GM12878 (cell line): Measurements from ENCODE around the gene UMPS. TPM values are rescaled to one million over a fixed set of nuclear protein-coding genes. Genes with fewer than 3 reads are reported as not detected.
A peak's percentile ranks its signal among the peaks of the same experiment; 100 is the strongest.

Source experiments
- BMI1 ChIP-seq: fragments of 450-650 bp; IDR thresholded peaks from 2 replicates; pipeline ENCODE4 v1.6.1; 2016; ENCODE audit warnings: mild to moderate bottlenecking, moderate library complexity, borderline replicate concordance
- CREB1 ChIP-seq: IDR thresholded peaks from 2 replicates; pipeline ENCODE4 v1.6.1; 2012; ENCODE audit warnings: low read depth, mild to moderate bottlenecking, inconsistent platforms
- EGR1 ChIP-seq, 2 experiments: IDR thresholded peaks; 1 replicate in 1 of 2; 2 replicates in 1 of 2; pipeline ENCODE4 v1.6.1; 2011 to 2012; ENCODE audit warnings: low read depth in 2 of 2, low read length in 2 of 2, borderline replicate concordance in 1 of 2, mild to moderate bottlenecking in 1 of 2, moderate library complexity in 1 of 2
- EP300 ChIP-seq, 2 experiments: fragments of 150-350 bp in 1 of 2; IDR thresholded peaks; 2 replicates each; pipeline ENCODE4 v1.6.1; 2011 to 2012; ENCODE audit warnings: low read depth in 2 of 2, low read length in 2 of 2, borderline replicate concordance in 1 of 2, improper control_type of control experiment in 1 of 2, inconsistent platforms in 1 of 2; ENCODE audit not compliant: control insufficient read depth in 1 of 2
- HDGF ChIP-seq: fragments of 450-650 bp; IDR thresholded peaks from 2 replicates; pipeline ENCODE4 v1.6.1; 2016; ENCODE audit warnings: antibody characterized with exemption
- IKZF1 ChIP-seq: fragments of 450-650 bp; conservative IDR thresholded peaks from 2 replicates; pipeline ENCODE4 v1.6.1; 2017; ENCODE audit warnings: antibody characterized with exemption, mild to moderate bottlenecking
- LARP7 ChIP-seq: fragments of 450-650 bp; IDR thresholded peaks from 2 replicates; pipeline ENCODE4 v1.6.1; 2017; ENCODE audit warnings: mild to moderate bottlenecking
- MEF2A ChIP-seq: IDR thresholded peaks from 2 replicates; pipeline ENCODE4 v1.6.1; 2011; ENCODE audit warnings: low read depth, mild to moderate bottlenecking, low read length, moderate library complexity; ENCODE audit not compliant: insufficient read depth
- MYB ChIP-seq: fragments of 150-350 bp; IDR thresholded peaks from 2 replicates; pipeline ENCODE4 v1.6.1; 2014; ENCODE audit warnings: mild to moderate bottlenecking, low read depth, low read length, borderline replicate concordance
- NFYA ChIP-seq: IDR thresholded peaks from 2 replicates; pipeline ENCODE4 v1.6.1; 2011; ENCODE audit warnings: low read depth, mild to moderate bottlenecking, low read length, improper control_type of control experiment, borderline replicate concordance
- NFYB ChIP-seq: IDR thresholded peaks from 2 replicates; pipeline ENCODE4 v1.6.1; 2011; ENCODE audit warnings: low read depth, mild to moderate bottlenecking, low read length, improper control_type of control experiment, moderate library complexity; ENCODE audit not compliant: insufficient read depth
- NRF1 ChIP-seq: conservative IDR thresholded peaks from 2 replicates; pipeline ENCODE4 v1.6.1; 2011; ENCODE audit warnings: mild to moderate bottlenecking, low read depth, low read length, improper control_type of control experiment
- POLR2AphosphoS2 ChIP-seq: IDR thresholded peaks from 2 replicates; pipeline ENCODE4 v1.6.1; 2011; ENCODE audit warnings: low read depth, mild to moderate bottlenecking, low read length, improper control_type of control experiment, moderate library complexity
- POLR2AphosphoS5 ChIP-seq: IDR thresholded peaks from 2 replicates; pipeline ENCODE4 v1.6.1; 2011; ENCODE audit warnings: mild to moderate bottlenecking, low read length, inconsistent platforms
- RAD51 ChIP-seq: fragments of 450-650 bp; IDR thresholded peaks from 2 replicates; pipeline ENCODE4 v1.6.1; 2016; ENCODE audit warnings: moderate library complexity, mild to moderate bottlenecking, inconsistent platforms
- RCOR1 ChIP-seq: conservative IDR thresholded peaks from 2 replicates; pipeline ENCODE4 v1.6.1; 2012; ENCODE audit warnings: low read depth, low read length, improper control_type of control experiment
- RUNX3 ChIP-seq: IDR thresholded peaks from 2 replicates; pipeline ENCODE4 v1.6.1; 2012; ENCODE audit warnings: low read length, inconsistent platforms
- TAF1 ChIP-seq: IDR thresholded peaks from 2 replicates; pipeline ENCODE4 v1.6.1; 2011; ENCODE audit warnings: mild to moderate bottlenecking, low read depth, low read length, borderline replicate concordance
- TCF12 ChIP-seq: IDR thresholded peaks from 2 replicates; pipeline ENCODE4 v1.6.1; 2011; ENCODE audit warnings: low read depth, mild to moderate bottlenecking, low read length
- ZBED1 ChIP-seq: IDR thresholded peaks from 2 replicates; pipeline ENCODE4 v1.6.1; 2016; ENCODE audit warnings: borderline replicate concordance
- ZNF384 ChIP-seq: IDR thresholded peaks from 2 replicates; pipeline ENCODE4 v1.6.1; 2012; ENCODE audit warnings: low read depth, mild to moderate bottlenecking, low read length, improper control_type of control experiment, borderline replicate concordance
- polyA plus RNA-seq, 11 experiments: library from polyadenylated mRNA; depleted of rRNA in 4 of 11; unstranded in 6 of 11; stranded (reverse) in 5 of 11; fragments of >200 nt; fragmentation: Nextera tagmentation in 4 of 11; fragmentation: Illumina TruSeq in 1 of 11; extraction: Ambion mirVana in 4 of 11; extraction: Trizol in 1 of 11; gene quantifications; 1 replicate in 1 of 11; 2 replicates in 10 of 11; pipeline versions ENCODE4 v1.2.1 to v1.2.3, GENCODE V29; 2011 to 2016; ENCODE audit warnings: inconsistent platforms in 2 of 11, missing spikeins in 2 of 11, low read depth in 1 of 11
- total RNA-seq, 4 experiments: library from RNA; depleted of rRNA in 3 of 4; stranded (reverse); fragments of >200 nt in 3 of 4; fragmentation: Illumina TruSeq in 1 of 4; extraction: Trizol in 1 of 4; gene quantifications; 2 replicates each; pipeline versions ENCODE4 v1.2.1 to v1.2.3, GENCODE V29; 2013 to 2021
- TF ChIP-seq, protein P1 (sequence below): IDR thresholded peaks from 2 replicates; pipeline ENCODE4 v1.6.1; 2011; ENCODE audit warnings: borderline replicate concordance, low read depth, mild to moderate bottlenecking, moderate library complexity, mixed read lengths, low read length; ENCODE audit not compliant: insufficient read depth; ENCODE audit errors: extremely low read length
- TF ChIP-seq, protein P2 (sequence below): IDR thresholded peaks from 2 replicates; pipeline ENCODE4 v1.6.1; 2011; ENCODE audit warnings: low read depth, mild to moderate bottlenecking, low read length, moderate library complexity, borderline replicate concordance; ENCODE audit errors: extremely low read depth
- TF ChIP-seq, protein P3 (sequence below): fragments of 150-350 bp; IDR thresholded peaks from 2 replicates; pipeline ENCODE4 v1.6.1; 2016; ENCODE audit warnings: low read depth, low read length

UMPS gene
- total and polyA plus RNA-seq, 10 of the 15 experiments (the other 5 are each of a cell fraction or from before 2014, with no cell fraction given) = 30.6 to 82.8 (median 49.5) TPM

DNA sequence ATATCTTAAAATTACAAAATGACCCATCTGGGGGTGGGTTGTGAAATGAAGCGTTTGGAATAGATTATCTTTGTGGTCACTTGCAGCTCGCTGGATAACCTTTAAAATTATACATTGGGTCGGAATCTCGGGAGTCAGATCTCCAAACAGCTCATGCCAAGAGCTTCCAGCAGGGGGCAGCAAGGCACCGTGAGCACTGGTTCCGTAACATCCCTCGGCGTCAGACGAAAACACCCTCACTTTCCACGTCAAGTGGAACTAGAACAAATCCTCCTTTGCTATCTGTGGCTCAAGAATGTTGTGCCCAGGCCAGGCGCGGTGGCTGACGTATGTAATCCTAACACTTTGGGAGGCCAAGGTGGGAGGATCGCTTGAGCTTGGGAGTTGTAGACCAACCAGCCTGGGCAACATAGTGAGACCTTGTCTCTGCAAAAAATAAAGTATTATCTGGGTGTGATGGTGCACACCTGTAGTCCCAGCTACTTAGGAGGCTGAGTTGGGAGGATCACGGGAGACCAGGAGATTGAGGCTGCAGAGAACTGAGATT, 31.1 kb downstream of the UMPS start (continued):
- TF ChIP-seq EP300 (IDR thresholded peaks at IDR 0.05; ENCODE audit: borderline replicate concordance in 1 of 2, control insufficient read depth in 1 of 2, low read depth in 2 of 2, low read length in 2 of 2) (no peak), BMI1 (no peak), RAD51 (no peak), ZBED1 (no peak), NFYB (no peak), NRF1 (no peak), TCF12 (no peak), TAF1 (no peak), RUNX3 (no peak), MYB (no peak), IKZF1 (0 out of 2 replicates have a peak, but pooled peaks have one; percentile 22), RCOR1 (no peak), EGR1 (IDR thresholded peaks at IDR 0.05; ENCODE audit: borderline replicate concordance in 1 of 2, low read depth in 2 of 2, low read length in 2 of 2) (no peak), POLR2AphosphoS2 (no peak), HDGF (peak; percentile 38; the same call in 1 of the 2 replicates), POLR2AphosphoS5 (no peak), MEF2A (no peak), CREB1 (no peak), LARP7 (no peak), ZNF384 (no peak), NFYA (no peak)
- TF ChIP-seq, protein P1, sequence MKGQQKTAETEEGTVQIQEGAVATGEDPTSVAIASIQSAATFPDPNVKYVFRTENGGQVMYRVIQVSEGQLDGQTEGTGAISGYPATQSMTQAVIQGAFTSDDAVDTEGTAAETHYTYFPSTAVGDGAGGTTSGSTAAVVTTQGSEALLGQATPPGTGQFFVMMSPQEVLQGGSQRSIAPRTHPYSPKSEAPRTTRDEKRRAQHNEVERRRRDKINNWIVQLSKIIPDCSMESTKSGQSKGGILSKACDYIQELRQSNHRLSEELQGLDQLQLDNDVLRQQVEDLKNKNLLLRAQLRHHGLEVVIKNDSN = no peak
- TF ChIP-seq, protein P2, sequence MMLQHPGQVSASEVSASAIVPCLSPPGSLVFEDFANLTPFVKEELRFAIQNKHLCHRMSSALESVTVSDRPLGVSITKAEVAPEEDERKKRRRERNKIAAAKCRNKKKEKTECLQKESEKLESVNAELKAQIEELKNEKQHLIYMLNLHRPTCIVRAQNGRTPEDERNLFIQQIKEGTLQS = no peak
- TF ChIP-seq, protein P3, sequence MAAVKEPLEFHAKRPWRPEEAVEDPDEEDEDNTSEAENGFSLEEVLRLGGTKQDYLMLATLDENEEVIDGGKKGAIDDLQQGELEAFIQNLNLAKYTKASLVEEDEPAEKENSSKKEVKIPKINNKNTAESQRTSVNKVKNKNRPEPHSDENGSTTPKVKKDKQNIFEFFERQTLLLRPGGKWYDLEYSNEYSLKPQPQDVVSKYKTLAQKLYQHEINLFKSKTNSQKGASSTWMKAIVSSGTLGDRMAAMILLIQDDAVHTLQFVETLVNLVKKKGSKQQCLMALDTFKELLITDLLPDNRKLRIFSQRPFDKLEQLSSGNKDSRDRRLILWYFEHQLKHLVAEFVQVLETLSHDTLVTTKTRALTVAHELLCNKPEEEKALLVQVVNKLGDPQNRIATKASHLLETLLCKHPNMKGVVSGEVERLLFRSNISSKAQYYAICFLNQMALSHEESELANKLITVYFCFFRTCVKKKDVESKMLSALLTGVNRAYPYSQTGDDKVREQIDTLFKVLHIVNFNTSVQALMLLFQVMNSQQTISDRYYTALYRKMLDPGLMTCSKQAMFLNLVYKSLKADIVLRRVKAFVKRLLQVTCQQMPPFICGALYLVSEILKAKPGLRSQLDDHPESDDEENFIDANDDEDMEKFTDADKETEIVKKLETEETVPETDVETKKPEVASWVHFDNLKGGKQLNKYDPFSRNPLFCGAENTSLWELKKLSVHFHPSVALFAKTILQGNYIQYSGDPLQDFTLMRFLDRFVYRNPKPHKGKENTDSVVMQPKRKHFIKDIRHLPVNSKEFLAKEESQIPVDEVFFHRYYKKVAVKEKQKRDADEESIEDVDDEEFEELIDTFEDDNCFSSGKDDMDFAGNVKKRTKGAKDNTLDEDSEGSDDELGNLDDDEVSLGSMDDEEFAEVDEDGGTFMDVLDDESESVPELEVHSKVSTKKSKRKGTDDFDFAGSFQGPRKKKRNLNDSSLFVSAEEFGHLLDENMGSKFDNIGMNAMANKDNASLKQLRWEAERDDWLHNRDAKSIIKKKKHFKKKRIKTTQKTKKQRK = no peak
